HG02938 (cell line): ENCODE results near the gene PUSL1.

Source experiments
- ATAC-seq: cut with Tn5 transposase; IDR thresholded peaks from one replicate; pipeline ENCODE4 v1.9.1; 2021; ENCODE audit warnings: mild to moderate bottlenecking, moderate library complexity; ENCODE audit not compliant: unreplicated experiment

The PUSL1 gene

GRCh38 chr1:1335792-1336248, 27.4 kb downstream of the PUSL1 start:
- ATAC-seq, result no peak

GRCh38 chr1:1336446-1336845, 28.0 kb downstream of the PUSL1 start:
- ATAC-seq, result no peak

GRCh38 chr1:1336931-1337792, 28.8 kb downstream of the PUSL1 start:
- no peak for ATAC-seq

- no peak for ATAC-seq
Measured at GRCh38 chr1:1337793-1338147, 29.4 kb downstream of the PUSL1 start.

GRCh38 chr1:1338278-1338677, 29.9 kb downstream of the PUSL1 start:
- ATAC-seq, result no peak

GRCh38 chr1:1340185-1340584, 31.8 kb downstream of the PUSL1 start:
- ATAC-seq, result no peak

GRCh38 chr1:1340791-1341548, 32.6 kb downstream of the PUSL1 start:
- ATAC-seq, result no peak

- no peak for ATAC-seq
Measured at GRCh38 chr1:1341549-1342021, 33.2 kb downstream of the PUSL1 start.

GRCh38 chr1:1342061-1342562, 33.7 kb downstream of the PUSL1 start:
- no peak for ATAC-seq

- no peak for ATAC-seq
Measured at GRCh38 chr1:1342584-1343115, 34.3 kb downstream of the PUSL1 start.

- ATAC-seq, result no peak
Measured at GRCh38 chr1:1343811-1344421, 35.5 kb downstream of the PUSL1 start.

GRCh38 chr1:1344655-1345361, 36.4 kb downstream of the PUSL1 start:
- no peak for ATAC-seq

GRCh38 chr1:1345384-1345783, 37.0 kb downstream of the PUSL1 start:
- no peak for ATAC-seq

GRCh38 chr1:1345860-1346500, 37.6 kb downstream of the PUSL1 start:
- no peak for ATAC-seq

GRCh38 chr1:1346501-1346890, 38.1 kb downstream of the PUSL1 start:
- no peak for ATAC-seq

GRCh38 chr1:1347026-1347595, 38.7 kb downstream of the PUSL1 start:
- no peak for ATAC-seq

GRCh38 chr1:1347663-1348419, 39.4 kb downstream of the PUSL1 start:
- ATAC-seq, result no peak

GRCh38 chr1:1348420-1349255, 40.2 kb downstream of the PUSL1 start:
- ATAC-seq, result peak; percentile 8
